Measurements from ENCODE around the gene ST6GALNAC3. TPM values are rescaled to one million over a fixed set of nuclear protein-coding genes. Genes with fewer than 3 reads are reported as not detected.

Gene ST6GALNAC3
- polyA plus RNA-seq, 1 donor (not counting 4 experiments of a cell fraction or from before 2014, with no cell fraction given) = 0.08 TPM

DNA sequence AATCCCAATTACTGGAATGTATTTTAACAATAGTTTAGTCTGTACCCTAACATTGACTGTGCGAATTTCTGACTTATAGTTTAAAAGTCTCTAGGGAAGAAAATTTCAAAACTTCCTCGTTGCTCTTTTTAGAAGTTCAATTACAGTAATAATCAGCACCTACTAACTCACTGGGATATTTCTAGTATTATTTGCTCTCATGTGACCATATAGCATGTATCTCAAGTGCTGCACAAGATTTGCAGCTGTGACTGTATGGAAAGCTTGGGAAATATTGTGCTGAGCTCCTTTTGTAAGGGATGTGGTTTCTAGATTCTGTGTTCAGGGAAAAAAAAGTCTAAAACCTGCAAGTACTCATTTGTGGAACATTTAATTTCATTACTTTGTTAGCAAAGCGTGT, 153.1 kb downstream of the ST6GALNAC3 start:
- dilution Hi-C loops (cut with MboI; ENCODE audit: extremely low pct_ligation_motif_present, low sequenced_read_pairs) = no loop called here

GRCh38 chr1:76229279-76230005, 154.9 kb downstream of the ST6GALNAC3 start:
- Histone ChIP-seq H3K4me2 (ENCODE audit: control insufficient read depth, extremely low read depth, insufficient read depth, low read depth, low read length) (no peak overlapping the region), H3K79me2 (ENCODE audit: control insufficient read depth, insufficient read depth, low read length) (no peaks in the 10 kb centered on the region), H3K4me3 (ENCODE audit: control insufficient read depth in 2 of 3, extremely low read depth in 1 of 3, insufficient read depth in 2 of 3, low read depth in 1 of 3, low read length in 3 of 3) (no peak overlapping the region), H3K9me1 (ENCODE audit: control insufficient read depth, extremely low read depth, insufficient read depth, low read length) (no peaks in the 10 kb centered on the region), H3K9me3 (ENCODE audit: control insufficient read depth, low read depth, low read length) (no peaks in the 10 kb centered on the region), H4K20me1 (ENCODE audit: control insufficient read depth, extremely low read depth, insufficient read depth, low read length) (no peaks in the 10 kb centered on the region), H3K9ac (ENCODE audit: control insufficient read depth, extremely low read depth, insufficient read depth, low read length) (no peak overlapping the region), H3K4me1 (ENCODE audit: control insufficient read depth, extremely low read depth, insufficient read depth, low read length) (no peaks in the 10 kb centered on the region), H2AFZ (ENCODE audit: control insufficient read depth, low read length) (no peak overlapping the region), H3K27me3 (ENCODE audit: control insufficient read depth, extremely low read depth, insufficient read depth, low read length) (no peaks in the 10 kb centered on the region), H3K27ac (ENCODE audit: control insufficient read depth, insufficient read depth, low read length) (no peak overlapping the region), H3K36me3 (ENCODE audit: control insufficient read depth in 2 of 2, extremely low read depth in 1 of 2, insufficient read depth in 2 of 2, low read length in 2 of 2) (no peaks in the 10 kb centered on the region)
- dilution Hi-C loops (cut with MboI; ENCODE audit: extremely low pct_ligation_motif_present, low sequenced_read_pairs) = no loop called here
- DNase-seq (ENCODE audit: low read depth, low spot score) = no peak
- FAIRE-seq = no peak
- TF ChIP-seq CTCF (optimal IDR thresholded peaks at IDR 0.05 in 1 of 3, IDR thresholded peaks at IDR 0.05 in 1 of 3, conservative IDR thresholded peaks at IDR 0.05 in 1 of 3; ENCODE audit: extremely low read depth in 1 of 3, insufficient read depth in 2 of 3, low read length in 3 of 3) (no peak), EZH2 (IDR thresholded peaks at IDR 0.05; ENCODE audit: low read length) (no peak)

More for the DNA sequence above, 153.1 kb downstream of the ST6GALNAC3 start:
- Histone ChIP-seq H3K9ac (ENCODE audit: control insufficient read depth, extremely low read depth, insufficient read depth, low read length) (no peak overlapping the region), H3K27me3 (ENCODE audit: control insufficient read depth, extremely low read depth, insufficient read depth, low read length) (no peaks in the 10 kb centered on the region), H3K4me2 (ENCODE audit: control insufficient read depth, extremely low read depth, insufficient read depth, low read depth, low read length) (no peak overlapping the region), H2AFZ (ENCODE audit: control insufficient read depth, low read length) (no peak overlapping the region), H3K27ac (ENCODE audit: control insufficient read depth, insufficient read depth, low read length) (no peak overlapping the region), H4K20me1 (ENCODE audit: control insufficient read depth, extremely low read depth, insufficient read depth, low read length) (no peaks in the 10 kb centered on the region), H3K4me1 (ENCODE audit: control insufficient read depth, extremely low read depth, insufficient read depth, low read length) (no peaks in the 10 kb centered on the region), H3K4me3 (ENCODE audit: control insufficient read depth in 2 of 3, extremely low read depth in 1 of 3, insufficient read depth in 2 of 3, low read depth in 1 of 3, low read length in 3 of 3) (no peak overlapping the region), H3K9me1 (ENCODE audit: control insufficient read depth, extremely low read depth, insufficient read depth, low read length) (no peaks in the 10 kb centered on the region), H3K36me3 (ENCODE audit: control insufficient read depth in 2 of 2, extremely low read depth in 1 of 2, insufficient read depth in 2 of 2, low read length in 2 of 2) (no peaks in the 10 kb centered on the region), H3K79me2 (ENCODE audit: control insufficient read depth, insufficient read depth, low read length) (no peaks in the 10 kb centered on the region), H3K9me3 (ENCODE audit: control insufficient read depth, low read depth, low read length) (no peaks in the 10 kb centered on the region)
- FAIRE-seq (no peak), DNase-seq (ENCODE audit: low read depth, low spot score) (no peak)
- TF ChIP-seq EZH2 (IDR thresholded peaks at IDR 0.05; ENCODE audit: low read length) (no peak), CTCF (optimal IDR thresholded peaks at IDR 0.05 in 1 of 3, IDR thresholded peaks at IDR 0.05 in 1 of 3, conservative IDR thresholded peaks at IDR 0.05 in 1 of 3; ENCODE audit: extremely low read depth in 1 of 3, insufficient read depth in 2 of 3, low read length in 3 of 3) (no peak)

Data from keratinocyte (primary cell).